ENCODE data around the gene SFI1. TPM values are rescaled to one million over a fixed set of nuclear protein-coding genes. Genes with fewer than 3 reads are reported as not detected.
A peak's percentile ranks its signal among the peaks of the same experiment; 100 is the strongest.

The SFI1 gene
- total RNA-seq, 1 donor from 2014 or later = 17.9 TPM

DNA sequence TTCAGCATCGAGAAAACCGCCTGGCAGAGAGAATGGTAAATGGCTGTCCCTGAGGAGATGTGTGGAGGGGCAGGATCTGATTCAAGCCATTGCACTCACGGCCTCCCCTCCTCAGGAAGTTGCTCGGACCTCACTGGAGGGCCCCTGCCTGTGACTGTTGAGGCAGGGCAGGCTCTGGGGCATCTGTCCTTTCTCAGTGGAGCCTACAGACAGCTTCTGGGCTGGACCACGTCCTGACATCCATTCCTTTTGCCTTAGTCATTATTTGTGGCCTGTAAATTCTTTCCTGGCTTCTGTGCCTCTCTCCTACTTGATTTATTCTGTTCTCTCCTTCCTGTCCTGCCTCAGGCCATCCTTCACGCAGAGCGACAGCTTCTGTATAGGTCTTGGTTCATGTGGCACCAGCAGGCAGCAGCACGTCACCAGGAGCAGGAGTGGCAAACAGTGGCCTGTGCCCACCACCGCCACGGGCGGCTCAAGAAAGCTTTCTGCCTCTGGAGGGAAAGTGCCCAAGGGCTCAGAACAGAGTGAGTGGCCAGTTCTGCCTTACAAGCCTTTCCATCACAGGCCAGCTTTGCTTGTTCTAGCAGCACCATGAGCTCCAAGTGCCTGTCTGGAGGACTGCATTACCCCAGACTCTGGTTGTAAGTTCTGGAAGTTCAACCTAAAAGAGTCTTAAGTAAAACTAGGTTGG lies 106.1 kb downstream of the SFI1 start:
- DNase-seq = peak; percentile 50

DNA sequence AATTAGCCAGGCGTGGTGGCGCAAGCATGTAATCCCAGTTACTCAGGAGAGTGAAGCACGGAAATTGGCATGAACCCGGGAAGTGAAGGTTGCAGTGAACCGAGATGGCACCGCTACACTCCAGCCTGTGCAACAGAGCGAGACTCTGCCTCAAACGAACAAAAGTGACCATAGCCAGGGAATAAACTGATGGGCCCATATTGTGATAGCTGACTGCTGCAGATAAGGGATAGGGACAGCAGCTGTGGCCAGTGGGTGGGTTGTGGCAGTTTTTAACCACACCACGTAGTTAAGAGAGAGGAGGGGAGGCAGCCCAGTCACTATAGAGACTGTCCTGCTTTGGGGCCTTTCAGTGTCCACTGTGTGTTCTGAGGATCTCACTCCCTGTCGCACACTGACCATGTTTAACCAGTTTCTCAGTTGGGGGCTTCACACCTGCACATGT lies 106.8 kb downstream of the SFI1 start:
- DNase-seq = no peak

DNA sequence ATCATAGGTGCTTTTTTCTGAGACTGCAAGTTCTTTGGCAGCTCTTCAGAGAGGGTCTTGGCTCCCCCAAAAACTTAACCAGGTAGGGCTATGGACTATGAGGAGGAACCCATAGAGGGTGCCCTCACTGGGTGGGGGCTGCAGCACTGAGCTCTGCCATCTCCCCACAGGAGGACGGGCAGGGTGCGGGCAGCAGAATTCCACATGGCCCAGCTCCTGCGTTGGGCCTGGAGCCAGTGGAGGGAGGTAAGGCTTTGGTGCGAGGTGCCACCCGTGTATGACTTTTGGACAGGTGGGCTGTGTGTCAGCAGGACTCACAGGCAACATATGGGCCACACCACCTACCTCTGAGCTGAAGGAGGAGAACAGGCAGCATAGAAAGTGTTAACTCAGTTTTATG lies 107.2 kb downstream of the SFI1 start:
- no peak for DNase-seq

DNA sequence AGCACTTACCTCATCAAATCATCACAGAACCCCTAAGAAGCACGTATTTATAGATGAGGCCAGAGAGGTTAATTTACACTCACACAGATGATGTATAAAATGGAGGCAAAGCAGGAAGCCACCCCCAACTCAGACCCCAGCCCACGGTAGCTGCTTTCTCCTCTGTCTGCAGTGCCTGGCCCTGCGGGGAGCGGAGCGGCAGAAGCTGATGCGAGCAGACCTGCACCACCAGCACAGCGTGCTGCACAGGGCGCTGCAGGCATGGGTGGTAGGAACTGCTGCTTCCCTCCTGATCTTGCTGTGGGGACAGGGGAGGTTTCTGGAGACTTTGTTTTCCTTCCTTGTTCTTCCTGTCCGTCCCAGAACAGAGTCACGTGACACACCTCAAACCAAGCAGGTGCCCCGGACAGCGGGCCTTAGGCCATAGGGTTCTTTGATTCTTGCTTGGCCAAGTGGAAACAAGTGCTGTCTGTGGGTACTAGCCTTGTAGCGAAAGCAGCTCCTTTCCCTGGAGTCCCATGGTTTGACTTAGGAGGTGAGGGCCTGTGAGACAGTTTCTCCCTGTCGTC lies 107.9 kb downstream of the SFI1 start:
- DNase-seq = no peak

DNA sequence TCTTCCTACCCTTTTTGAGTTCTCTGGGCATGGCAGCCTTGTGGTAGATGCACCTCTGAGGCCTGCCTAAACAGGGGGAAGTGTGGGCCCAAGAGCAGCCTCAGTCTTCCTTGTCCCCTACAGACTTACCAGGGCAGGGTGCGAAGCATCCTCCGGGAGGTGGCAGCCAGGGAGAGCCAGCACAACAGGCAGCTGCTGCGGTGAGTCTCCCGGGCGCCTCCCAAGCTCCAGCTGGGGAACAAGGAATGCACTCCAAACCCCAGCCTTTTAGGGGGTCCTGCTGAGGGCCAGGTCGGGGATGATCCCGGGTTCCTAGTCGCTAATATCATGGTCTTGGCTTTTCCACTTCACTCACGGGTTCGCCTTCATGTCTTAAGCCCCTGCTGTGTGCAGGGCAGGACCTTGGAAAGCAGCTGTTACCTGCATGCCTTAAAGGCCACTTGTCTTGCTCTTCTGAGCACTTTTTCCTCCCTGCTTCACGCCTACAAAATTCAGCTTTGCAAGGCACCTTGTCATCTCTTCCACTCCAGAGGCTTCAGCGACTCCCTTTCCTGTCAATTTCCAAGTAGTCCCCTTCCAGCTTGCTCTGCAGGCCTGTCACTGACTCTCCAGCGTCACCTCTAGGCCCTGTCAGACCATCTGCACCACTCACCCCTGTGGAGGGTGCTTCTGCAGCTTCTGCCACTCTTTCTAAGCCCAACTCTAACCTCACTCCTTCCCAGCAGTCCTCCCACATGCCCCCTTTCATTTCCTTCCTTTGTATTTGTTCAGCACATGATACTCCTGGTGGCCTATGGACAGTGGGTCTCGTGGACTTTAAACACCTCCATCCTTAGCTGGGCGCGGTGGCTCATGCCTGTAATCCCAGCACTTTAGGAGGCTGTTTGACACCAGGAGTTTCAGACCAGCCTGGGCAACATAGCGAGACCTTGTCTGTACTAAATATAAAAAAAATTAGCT lies 108.7 kb downstream of the SFI1 start:
- DNase-seq = no peak

DNA sequence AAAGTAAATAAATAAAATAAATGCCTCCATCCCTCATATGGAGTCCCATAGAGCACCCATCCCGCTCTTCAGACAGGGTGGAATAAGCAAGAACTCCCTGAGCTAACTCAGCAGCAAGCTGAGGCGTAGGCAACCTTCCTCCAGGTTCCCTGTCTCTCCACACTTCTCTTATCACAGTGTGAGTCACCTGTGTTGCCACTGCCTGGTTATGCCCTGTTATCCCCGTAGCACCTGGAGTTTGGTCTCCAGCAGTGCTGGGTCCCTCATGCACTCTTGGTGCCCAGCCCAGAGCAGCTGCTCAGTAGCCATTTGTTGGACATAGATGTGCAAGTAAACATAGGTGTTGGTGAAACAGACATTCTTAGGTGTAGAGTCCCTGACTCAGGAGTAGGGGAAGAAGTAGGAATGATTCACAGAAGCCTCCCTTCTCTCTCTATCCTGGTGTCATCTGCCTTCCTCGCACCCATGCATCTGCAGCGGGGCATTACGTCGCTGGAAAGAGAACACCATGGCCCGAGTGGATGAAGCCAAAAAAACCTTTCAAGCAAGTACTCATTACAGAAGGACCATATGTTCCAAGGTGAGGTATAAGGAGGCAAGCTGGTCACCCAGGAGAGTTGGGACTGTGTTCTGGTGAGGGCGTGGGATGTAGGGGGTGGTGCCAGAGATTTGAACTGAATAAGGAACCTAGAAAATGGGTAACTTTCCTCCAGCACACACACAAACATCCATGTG lies 109.7 kb downstream of the SFI1 start:
- no peak for DNase-seq

DNA sequence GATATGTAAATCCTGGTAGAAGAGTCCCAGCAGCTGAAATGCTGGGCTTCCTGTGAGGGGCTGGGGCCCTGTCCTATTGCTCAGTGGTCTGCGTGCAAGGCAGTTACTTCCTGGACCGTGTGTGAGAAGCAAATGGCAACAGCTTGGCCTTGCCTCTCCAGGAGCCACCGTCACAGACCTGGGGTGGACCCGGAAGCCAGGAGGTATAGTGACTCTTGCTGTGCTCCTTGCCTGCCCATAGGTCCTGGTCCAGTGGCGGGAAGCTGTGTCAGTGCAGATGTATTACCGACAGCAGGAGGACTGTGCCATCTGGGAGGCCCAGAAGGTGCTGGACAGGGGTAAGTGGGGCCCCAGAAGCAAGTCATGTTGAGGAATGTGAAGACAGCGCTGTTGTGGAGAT lies 111.4 kb downstream of the SFI1 start:
- DNase-seq = no peak

DNA sequence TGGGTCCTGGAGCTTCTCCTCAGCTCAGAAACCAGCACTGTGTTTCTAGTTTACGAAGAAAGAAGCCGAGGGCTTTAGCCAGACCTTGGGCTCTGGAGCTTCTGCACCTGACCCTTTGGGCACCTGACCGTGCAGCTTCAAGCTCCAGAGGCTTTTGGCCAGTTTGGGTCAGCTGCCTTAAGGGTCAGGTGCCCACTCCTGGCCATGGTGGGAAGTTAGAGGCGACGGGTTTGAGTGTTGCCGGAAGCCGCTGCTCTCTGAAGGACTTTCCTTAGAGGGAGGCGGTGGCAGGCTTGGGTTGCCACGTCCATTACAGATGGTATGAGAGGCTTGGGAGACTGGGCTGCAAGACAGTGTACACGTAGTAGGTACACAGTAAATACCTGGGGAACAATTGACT lies 113.4 kb downstream of the SFI1 start:
- no peak for DNase-seq

DNA sequence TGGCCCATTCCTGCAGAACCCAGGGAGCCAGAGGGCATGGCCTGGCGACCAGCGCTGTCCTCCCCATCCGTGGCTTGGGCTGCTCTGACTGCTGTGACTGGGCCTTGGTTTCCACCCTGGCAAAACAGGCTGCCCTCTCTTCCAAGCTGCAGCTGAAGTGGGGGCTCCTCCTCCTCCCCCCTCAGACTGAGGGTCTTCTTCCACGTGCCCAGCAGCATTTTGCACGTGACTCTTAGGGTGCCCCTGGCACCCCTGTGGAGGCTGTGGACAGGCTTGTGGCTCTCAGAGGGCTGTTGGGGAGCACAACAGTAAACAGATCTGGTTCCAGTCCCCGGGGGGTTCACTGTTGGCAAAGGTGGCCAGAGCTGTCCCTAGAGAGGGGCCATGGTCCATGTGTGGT lies 114.3 kb downstream of the SFI1 start:
- DNase-seq = no peak

DNA sequence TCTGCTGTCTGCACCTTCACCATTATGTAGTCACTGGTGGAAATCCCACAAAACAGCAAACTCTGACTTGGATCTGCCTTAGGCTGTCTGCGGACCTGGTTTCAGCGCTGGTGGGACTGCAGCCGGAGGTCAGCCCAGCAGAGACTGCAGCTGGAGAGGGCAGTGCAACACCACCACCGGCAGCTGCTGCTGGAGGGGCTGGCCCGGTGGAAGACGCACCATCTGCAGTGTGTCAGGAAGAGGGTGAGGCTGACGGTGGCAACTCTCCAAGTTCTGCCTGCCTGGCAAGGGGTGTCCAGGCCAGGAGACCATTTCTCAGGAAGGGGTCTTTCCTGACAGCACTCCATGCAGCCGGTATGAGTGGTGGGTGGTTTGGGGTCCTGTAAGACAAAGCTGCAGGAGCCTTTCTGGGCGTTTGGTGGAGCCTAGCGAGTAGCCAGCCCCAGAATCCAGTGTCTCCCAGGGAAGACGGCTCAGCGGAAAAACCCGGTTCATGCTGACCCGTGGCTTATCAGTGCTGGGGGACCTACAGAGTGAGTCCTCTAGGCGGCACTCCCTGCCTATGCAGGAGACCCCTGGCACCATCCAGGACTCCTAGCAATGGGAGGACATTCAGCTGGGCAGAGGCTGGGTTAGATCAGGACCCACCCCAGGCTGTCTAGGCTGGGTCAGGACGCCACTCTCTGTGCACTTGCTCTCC lies 114.9 kb downstream of the SFI1 start:
- peak; percentile 58 for DNase-seq

DNA sequence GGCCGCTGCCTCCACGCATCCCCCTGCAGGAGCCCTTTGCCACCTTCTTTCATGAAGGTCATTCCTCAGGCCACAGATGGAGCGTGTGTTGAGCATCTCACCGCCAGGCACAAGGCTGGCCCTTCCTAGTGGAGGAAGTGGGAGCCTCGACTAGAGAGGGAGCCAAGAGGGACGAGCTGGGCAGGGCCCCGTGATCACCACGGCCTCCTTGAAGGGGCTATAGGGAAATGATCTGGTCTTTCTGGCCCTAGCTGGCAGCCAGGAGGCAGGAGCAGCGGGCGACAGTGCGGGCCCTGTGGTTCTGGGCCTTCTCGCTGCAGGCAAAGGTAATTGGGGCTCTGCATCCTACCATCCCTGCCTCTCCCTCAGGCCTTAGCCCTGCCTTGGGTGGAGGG lies 116.6 kb downstream of the SFI1 start:
- DNase-seq = no peak

DNA sequence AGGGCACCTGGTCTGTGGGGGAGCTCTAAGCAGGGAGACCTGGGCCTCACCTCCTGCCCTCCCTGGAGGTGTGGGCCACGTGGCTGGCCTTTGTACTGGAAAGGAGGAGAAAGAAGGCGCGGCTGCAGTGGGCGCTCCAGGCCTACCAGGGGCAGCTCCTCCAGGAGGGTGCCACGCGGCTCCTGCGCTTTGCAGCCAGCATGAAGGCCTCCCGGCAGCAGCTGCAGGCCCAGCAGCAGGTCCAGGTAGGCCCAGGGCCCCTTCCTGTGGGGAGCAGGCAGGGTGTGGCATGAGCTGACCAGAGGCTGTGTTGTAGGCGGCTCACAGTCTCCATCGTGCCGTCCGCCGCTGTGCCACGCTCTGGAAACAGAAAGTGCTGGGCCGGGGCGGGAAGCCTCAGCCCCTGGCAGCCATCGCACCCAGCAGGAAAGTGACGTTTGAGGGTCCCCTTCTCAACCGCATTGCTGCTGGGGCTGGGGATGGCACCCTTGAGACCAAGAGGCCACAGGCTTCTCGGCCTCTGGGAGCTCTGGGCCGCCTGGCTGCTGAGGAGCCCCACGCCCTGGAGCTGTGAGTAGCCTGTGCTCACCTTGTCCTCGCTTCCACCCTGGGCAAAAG lies 117.1 kb downstream of the SFI1 start:
- DNase-seq = no peak

DNA sequence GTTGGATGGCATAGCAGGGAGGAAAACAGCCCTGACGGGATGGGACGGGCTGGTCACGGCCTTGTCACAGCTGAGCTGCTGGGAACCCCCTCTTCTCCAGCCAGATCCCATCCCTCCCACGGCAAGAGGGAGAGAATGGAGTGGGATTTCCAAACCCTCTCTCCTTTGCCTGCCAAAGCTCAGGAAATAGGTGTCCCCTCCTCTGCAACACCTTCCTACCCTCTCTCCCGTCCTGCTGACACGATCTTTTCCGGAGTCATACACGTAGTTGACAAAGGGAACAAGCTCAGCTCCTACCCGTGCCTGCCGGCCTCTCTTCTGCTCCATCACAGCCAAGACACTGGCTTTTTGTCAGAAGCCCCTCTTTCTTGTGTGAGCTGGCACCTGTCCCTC lies 117.6 kb downstream of the SFI1 start:
- no peak for DNase-seq

DNA sequence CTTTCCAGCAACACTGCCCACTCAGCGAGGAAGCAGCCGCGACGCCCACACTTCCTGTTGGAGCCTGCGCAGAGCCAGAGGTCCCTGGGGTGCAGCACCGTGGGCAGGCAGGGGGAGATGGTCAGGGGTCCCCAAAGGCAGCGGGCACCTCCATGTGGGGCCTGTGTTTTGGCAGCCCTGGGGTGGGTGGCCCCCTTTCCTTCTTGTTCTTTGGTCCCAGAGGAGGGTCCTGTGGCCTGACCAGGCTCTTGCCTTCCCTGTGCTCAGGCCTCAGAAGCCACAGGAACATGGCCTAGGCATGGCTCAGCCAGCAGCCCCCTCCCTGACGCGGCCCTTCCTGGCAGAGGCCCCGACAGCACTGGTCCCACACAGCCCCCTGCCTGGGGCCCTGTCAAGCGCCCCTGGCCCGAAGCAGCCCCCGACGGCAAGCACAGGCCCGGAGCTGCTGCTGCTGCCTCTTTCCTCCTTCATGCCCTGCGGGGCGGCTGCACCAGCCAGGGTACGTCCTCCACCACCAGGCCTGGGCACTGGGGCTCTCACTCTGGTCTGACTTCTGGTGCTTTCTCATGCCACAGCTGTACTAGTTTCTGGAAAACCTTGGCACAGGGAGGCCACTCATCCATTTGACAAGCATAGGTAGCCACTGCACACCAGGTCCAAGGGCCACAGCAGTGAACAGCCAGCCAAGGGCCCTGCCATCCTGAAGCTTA lies 118.6 kb downstream of the SFI1 start:
- no peak for DNase-seq

DNA sequence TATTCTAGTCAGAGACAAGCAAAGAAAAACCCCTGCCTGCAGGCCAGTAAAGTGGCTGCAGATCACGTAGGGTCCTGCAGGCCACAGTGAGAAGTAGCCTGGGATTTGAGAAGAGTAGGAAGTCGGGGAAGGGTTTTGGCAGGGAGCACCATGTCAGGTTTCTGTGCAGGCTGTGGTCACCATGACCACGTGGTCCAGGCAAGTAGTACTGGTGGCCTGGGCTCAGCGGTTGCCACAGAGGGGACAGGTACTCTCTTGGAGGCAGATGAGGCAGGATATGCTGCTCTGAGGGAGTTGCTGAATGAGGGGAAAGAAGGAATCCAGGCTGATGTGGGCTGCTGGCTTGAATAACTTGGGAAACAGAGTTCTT lies 119.1 kb downstream of the SFI1 start:
- no peak for DNase-seq

DNA sequence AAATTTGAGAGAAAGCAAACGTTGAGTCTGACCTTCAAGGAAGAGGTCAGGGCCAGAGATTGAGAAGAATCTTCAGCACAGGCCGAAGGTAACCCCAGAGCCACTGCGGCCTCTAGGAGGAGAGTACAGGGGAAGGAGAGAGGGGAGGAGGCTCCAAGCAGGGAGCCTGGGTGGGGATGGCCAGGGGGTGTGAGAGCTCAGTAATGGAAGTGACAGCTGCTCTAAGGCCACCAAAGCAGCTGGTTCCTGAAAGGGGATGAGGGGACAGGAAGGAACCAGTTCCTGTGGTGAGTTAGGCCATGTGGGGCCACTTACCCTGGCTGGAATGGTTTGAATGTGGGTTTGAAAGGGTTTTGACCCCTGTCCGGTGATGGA lies 119.6 kb downstream of the SFI1 start:
- no peak for DNase-seq

DNA sequence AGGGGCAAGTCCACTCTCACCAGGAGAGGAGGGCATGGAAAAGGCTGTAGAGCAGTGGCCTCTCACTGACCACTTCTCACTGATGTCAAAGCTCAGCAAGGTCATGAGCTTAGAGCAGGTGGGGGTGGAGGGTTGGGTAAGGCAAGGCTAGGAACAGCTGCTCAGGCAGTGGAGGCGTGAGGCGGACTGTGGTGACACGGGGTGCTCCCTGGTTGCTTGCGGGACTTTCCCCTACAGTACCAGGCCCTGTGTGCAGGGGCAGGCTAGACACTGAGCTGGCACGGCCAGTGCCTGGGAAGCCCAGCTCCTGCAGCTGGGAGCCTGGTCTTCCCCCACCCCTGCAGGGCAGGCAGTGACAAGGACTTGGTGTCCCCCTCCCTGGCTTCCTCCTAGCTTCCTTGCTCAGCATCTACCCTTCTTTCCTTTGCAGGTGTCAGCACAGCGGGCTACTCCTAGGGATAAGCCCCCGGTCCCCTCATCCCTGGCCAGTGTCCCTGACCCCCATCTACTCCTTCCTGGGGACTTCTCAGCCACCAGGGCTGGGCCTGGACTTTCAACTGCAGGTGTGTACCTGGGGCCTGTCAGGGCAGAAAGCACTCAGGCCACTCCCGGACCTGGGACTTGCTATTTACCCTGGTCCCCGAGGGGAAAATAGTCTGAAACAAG lies 120.1 kb downstream of the SFI1 start:
- no peak for DNase-seq

DNA sequence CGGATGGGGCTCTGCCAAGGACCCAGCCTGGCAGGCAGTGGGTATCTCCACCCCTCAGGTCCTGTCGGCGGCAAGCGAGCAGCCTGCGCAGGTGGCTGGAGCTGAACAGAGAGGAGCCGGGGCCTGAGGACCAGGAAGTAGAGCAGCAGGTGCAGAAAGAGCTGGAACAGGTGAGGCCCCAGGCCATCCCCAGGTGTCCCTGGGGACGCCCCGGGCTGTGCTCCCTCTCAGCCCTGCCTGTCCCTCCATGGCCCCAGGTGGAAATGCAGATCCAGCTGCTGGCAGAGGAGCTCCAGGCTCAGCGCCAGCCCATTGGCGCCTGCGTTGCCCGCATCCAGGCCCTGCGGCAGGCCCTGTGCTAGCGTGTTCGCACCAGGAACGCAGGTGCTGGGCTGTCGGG lies 121.7 kb downstream of the SFI1 start:
- DNase-seq = no peak

DNA sequence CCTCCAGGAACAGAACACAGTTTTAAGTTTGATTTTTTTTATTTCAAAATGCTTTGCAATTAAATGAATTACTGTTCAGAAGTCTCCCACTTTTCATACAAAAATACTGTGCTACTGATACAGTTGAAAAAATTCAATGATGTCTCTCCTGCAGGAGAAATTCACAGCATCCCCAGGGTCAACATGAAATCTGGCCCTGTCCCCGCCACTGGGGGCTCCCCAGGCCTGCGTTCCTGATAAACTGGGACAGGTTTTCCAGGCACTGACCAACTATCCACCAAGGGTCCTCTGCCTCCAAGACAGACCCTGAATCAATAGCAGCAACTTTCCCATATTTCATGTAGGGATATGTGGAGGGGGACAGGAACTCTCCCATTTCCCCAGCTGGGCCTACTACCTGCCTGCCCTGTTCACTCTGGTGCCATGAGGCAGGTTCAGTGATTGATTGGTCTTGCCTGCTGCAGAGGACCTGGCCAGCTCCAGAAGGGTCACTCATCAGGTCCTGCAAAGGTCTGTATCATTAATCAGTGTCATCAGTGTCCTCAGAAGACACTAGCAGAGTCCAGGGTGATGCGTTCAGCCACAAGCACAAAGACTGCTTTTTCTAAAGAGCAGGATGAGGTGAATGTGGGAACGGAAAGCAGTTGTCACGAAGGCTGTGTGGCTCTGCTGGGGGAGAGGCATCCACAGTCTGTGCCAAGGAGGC lies 122.3 kb downstream of the SFI1 start:
- DNase-seq = no peak
